ENCODE results near the gene IPO13. TPM values are rescaled to one million over a fixed set of nuclear protein-coding genes. Genes with fewer than 3 reads are reported as not detected.

Gene IPO13
- total RNA-seq, 1 experiment from 2014 or later: 24.2 TPM

- BruUV-seq (replicated peaks): no TSS peak
- H3K36me3 Mint-ChIP-seq (ENCODE audit: insufficient read depth, unreplicated experiment): peaks cover 5% of the 10 kb centered on the region
- no peaks in the 10 kb centered on the region for H3K27me3 Mint-ChIP-seq (ENCODE audit: unreplicated experiment)
- no peaks in the 10 kb centered on the region for H3K9me3 Mint-ChIP-seq (ENCODE audit: low read depth, unreplicated experiment)
- DNase-seq: no peak
- intact Hi-C loops (cut with micrococcal nuclease; ENCODE audit: unreplicated experiment): no loop called here
- CTCF ChIA-PET: interaction anchor here (0.6 to 1.8 kb wide), 2 partner anchors 10 to 11 kb away, joined by 4 read pairs; no protein-coding TSS in a partner anchor
- H3K4me1 Mint-ChIP-seq (ENCODE audit: low read depth, unreplicated experiment): peaks cover 9% of the 10 kb centered on the region
- TF ChIP-seq CTCF (IDR thresholded peaks at IDR 0.05; ENCODE audit: unreplicated experiment): no peak
- no peak overlapping the region for H3K4me3 Mint-ChIP-seq (ENCODE audit: low read depth, unreplicated experiment)
- no peak overlapping the region for H3K27ac Mint-ChIP-seq (ENCODE audit: unreplicated experiment)
These were observed 67.8 kb downstream of the IPO13 start for GRCh38 chr1:44014365-44015104.

DNA sequence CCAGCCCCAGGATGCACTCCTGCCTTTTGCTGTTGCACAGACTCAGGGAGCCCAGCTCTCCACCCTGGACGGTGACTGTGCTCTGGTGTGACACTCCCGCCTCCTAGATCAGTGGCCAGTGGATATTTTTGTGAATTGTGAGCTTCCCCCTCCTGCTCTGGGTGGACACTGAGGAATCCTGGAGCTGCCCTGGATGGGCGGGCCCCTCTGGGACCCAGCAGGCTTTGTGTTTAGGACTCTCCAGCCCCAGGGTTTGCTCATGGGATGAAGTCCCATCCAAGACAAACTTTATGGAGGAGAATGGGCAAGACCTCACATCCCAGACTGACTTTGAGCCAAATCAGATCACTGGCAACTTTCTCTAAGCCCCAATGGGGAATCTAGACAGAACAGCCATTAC is 68.5 kb downstream of the IPO13 start:
- no peaks in the 10 kb centered on the region for H3K27me3 Mint-ChIP-seq (ENCODE audit: unreplicated experiment)
- DNase-seq: no peak
- no peak overlapping the region for H3K4me3 Mint-ChIP-seq (ENCODE audit: low read depth, unreplicated experiment)
- no peak for TF ChIP-seq CTCF (IDR thresholded peaks at IDR 0.05; ENCODE audit: unreplicated experiment)
- peaks cover 5% of the 10 kb centered on the region for H3K36me3 Mint-ChIP-seq (ENCODE audit: insufficient read depth, unreplicated experiment)
- intact Hi-C loops (cut with micrococcal nuclease; ENCODE audit: unreplicated experiment): no loop called here
- no peaks in the 10 kb centered on the region for H3K9me3 Mint-ChIP-seq (ENCODE audit: low read depth, unreplicated experiment)
- no peak overlapping the region for H3K27ac Mint-ChIP-seq (ENCODE audit: unreplicated experiment)
- CTCF ChIA-PET: interaction anchor here (0.6 to 1.8 kb wide), 2 partner anchors 9 to 11 kb away, joined by 4 read pairs; no protein-coding TSS in a partner anchor
- peaks cover 9% of the 10 kb centered on the region for H3K4me1 Mint-ChIP-seq (ENCODE audit: low read depth, unreplicated experiment)
- no TSS peak for BruUV-seq (replicated peaks)

- Mint-ChIP-seq H3K36me3 (ENCODE audit: insufficient read depth, unreplicated experiment) (peaks cover 5% of the 10 kb centered on the region), H3K27ac (ENCODE audit: unreplicated experiment) (no peak overlapping the region), H3K27me3 (ENCODE audit: unreplicated experiment) (no peaks in the 10 kb centered on the region), H3K4me3 (ENCODE audit: low read depth, unreplicated experiment) (no peak overlapping the region), H3K9me3 (ENCODE audit: low read depth, unreplicated experiment) (no peaks in the 10 kb centered on the region), H3K4me1 (ENCODE audit: low read depth, unreplicated experiment) (peaks cover 9% of the 10 kb centered on the region)
- CTCF ChIA-PET: interaction anchor here (0.6 kb wide), 1 partner anchor 464 kb away, joined by 5 read pairs; no protein-coding TSS in a partner anchor
- intact Hi-C loops (cut with micrococcal nuclease; ENCODE audit: unreplicated experiment): no loop called here
- TF ChIP-seq CTCF (IDR thresholded peaks at IDR 0.05; ENCODE audit: unreplicated experiment): no peak
- DNase-seq: no peak
- no TSS peak for BruUV-seq (replicated peaks)
These were observed 69.5 kb downstream of the IPO13 start for GRCh38 chr1:44016041-44016889.

- no TSS peak for BruUV-seq (replicated peaks)
- peaks cover 9% of the 10 kb centered on the region for H3K4me1 Mint-ChIP-seq (ENCODE audit: low read depth, unreplicated experiment)
- no peaks in the 10 kb centered on the region for H3K27me3 Mint-ChIP-seq (ENCODE audit: unreplicated experiment)
- DNase-seq: no peak
- peaks cover 5% of the 10 kb centered on the region for H3K36me3 Mint-ChIP-seq (ENCODE audit: insufficient read depth, unreplicated experiment)
- CTCF ChIA-PET: interaction anchor here (0.6 to 1.2 kb wide), 2 partner anchors 12 to 465 kb away, joined by 5 to 6 read pairs; no protein-coding TSS in a partner anchor
- H3K4me3 Mint-ChIP-seq (ENCODE audit: low read depth, unreplicated experiment): no peak overlapping the region
- no peak overlapping the region for H3K27ac Mint-ChIP-seq (ENCODE audit: unreplicated experiment)
- no peak for TF ChIP-seq CTCF (IDR thresholded peaks at IDR 0.05; ENCODE audit: unreplicated experiment)
- no peaks in the 10 kb centered on the region for H3K9me3 Mint-ChIP-seq (ENCODE audit: low read depth, unreplicated experiment)
- intact Hi-C loops (cut with micrococcal nuclease; ENCODE audit: unreplicated experiment): no loop called here
These were observed 70.2 kb downstream of the IPO13 start for GRCh38 chr1:44016890-44017400.

Other genes with a start within 250 kb of the IPO13 start
- 13.4 and 20.0 TPM in 2 replicates for gene ST3GAL3, start 239.4 kb upstream of the IPO13 start, total RNA-seq (2022)
- gene ARTN, start 13.1 kb upstream of the IPO13 start, total RNA-seq (2022): 0.39 and 1.4 TPM in 2 replicates
- gene DPH2, start 23.1 kb downstream of the IPO13 start, total RNA-seq (2022): 41.2 and 43.3 TPM in 2 replicates
- 141 and 155 TPM in 2 replicates for gene ATP6V0B, start 28.0 kb downstream of the IPO13 start, total RNA-seq (2022)
- 47.1 and 50.9 TPM in 2 replicates for gene B4GALT2, start 32.3 kb downstream of the IPO13 start, total RNA-seq (2022)
- 19.7 and 20.2 TPM in 2 replicates for gene CCDC24, start 44.6 kb downstream of the IPO13 start, total RNA-seq (2022)
- 18.2 and 19.5 TPM in 2 replicates for gene SLC6A9, start 84.5 kb downstream of the IPO13 start, total RNA-seq (2022)
- not detected in 2 replicates for gene KLF17, start 171.9 kb downstream of the IPO13 start, total RNA-seq (2022)
- gene KLF18, start 194.7 kb downstream of the IPO13 start, total RNA-seq (2022): not detected in 2 replicates